ENCODE data around the gene RNF121.

Gene RNF121

DNA sequence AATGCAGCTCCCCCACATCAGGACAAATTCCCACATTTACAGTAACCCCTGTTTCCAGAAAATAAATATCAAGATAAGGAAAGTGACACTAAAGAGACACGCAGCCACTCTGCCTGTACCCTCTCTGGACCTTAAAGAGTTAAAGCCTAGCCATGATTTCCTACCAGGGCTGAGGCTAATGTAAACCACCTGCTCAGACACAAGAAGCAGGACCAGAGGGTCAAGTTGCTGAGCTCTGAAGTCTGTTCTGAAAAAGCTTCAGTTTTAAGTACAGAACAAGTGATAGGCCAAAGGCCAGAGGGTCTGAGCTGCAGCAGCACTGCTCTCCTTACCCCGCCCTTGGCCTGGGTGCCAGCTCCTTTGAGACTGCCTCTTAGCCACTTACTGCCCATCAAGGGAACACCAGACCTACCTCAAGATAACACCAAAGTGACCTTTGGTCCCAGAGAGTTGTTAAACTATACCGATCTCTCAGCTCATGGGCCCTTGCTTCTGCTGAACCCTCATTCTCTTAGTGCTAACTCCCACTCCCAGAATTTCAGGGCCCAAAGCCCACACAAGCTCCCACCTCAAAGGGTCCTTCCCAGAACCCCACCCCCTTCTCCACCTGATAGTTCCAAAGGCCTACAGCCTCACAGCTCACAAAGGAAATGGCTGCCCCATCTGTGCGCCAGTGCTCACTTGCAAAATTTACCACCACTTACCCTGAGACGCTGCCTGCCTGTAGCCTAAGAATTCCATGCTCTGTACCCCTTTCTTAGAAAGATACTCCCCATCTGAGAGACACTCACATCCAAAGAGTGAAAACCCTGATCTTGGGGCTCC lies 110.4 kb downstream of the RNF121 start:
- DNase-seq = no peak

GRCh38 chr11:72039856-72040401 lies 111.1 kb downstream of the RNF121 start:
- no peak for DNase-seq

GRCh38 chr11:72040491-72041363 lies 111.9 kb downstream of the RNF121 start:
- peak; percentile 86 to 91 (median 88) for DNase-seq

DNA sequence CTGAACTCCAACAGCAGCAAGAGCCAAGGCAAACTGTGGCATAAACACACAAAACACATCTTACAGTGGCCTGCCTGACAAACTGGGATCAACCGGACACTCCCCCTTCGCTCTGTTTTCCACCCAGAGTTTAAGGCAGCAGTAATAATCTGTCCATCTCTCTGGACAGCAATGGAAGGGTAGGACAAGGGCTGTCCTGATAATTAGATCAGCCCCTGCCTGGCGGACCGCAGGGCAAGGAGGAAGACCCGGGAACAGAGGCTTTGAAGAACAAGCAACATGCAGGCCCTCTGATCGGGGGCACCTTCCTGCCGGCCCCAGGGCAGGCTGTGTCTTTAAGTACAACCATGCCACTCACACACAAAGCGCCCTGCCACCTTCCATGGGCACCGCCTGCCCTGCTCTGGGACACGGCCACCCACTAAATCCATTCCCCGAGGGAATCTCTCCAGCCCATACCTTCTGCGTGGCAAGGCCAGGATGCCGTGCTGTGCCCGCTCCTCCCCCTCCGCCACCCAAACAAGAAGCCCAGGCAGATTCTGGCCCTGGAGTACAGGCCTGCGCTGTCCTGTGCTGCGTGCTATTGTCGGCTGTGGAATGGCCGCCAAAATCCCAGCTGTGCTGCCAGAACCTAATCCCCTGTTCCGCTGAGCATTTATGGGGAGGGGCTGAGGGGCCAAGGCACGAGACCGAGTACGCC lies 112.7 kb downstream of the RNF121 start:
- peak; percentile 11 to 65 (median 47) for DNase-seq

DNA sequence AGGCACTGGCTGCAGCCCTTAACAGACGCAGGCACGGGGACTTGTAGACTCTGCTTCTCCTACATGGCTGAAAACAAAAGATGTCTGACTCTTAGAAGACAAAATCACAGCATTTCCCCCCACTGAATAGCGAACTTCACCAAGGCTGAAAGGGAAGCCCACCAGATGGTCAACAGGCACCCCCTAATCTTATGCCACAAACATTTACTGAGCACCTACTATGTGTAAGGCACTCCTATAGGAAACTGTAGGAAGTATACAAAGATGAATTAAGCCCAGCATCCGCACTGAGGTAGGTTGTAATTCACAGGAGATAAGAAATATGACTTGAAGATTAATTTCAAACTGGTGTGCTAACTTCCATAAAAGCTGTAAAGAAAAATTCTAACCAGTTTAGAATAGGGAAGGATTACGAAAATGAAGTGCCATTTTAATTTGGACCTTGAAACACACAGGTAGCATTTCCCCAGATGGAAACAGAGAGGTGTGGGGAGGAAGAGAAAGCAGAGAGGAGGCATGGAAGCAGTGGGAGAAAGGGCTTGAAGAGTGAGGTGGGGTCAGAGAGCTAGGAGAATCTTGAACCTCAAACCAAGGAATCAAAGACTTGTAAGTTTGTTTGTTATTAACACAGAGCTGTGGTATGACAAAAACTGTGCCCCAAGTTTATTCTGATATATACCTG lies 113.4 kb downstream of the RNF121 start:
- no peak for DNase-seq

DNA sequence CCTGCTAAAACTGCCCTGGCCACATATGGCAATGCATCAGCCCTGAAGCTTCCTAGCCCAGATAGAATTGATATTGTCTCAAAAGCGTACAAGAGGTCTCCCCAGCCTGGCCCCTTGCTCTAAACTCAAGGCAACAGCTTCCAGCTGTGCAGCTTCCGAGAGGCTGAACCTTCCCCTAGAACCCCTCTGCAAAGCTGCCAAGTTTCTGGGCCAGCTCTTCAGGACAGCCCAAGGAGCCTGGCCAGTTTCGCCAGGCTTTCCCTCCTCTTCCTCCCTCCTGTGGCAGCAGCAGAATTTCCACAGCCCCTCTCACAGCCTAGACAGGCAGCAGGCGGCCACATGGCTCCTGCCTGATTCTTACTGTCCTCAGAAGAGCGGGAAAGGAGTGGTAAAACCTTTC lies 117.0 kb downstream of the RNF121 start:
- no peak for DNase-seq
